K562 (cell line): Measurements from ENCODE around the gene OXSR1. TPM values are rescaled to one million over a fixed set of nuclear protein-coding genes. Genes with fewer than 3 reads are reported as not detected.

ENCODE experiments used
- ATAC-seq: fragments of 200-7000 bp; cut with Tn5 transposase; 3 replicates; pipeline ENCODE4 v1.9.1; 2020; ENCODE audit warnings: moderate library complexity
- BruUV-seq: library from RNA; stranded (reverse); fragments of 400-500 nt; replicated peaks from 2 replicates; lab custom pipeline; 2021; lab: Mats Ljungman, UMichigan
- CTCF ChIA-PET: fragments of 300-600 bp; formaldehyde crosslinking; extraction: SDS; loops from one replicate; lab custom pipeline; 2021; ENCODE audit warnings: low intra/inter-chr PET ratio; lab: Yijun Ruan, JAX
- POLR2A ChIA-PET: fragments of 300-600, 350-650 bp; sonication (Branson Sonifier 250); formaldehyde crosslinking; extraction: SDS; loops from one replicate; lab custom pipeline; 2021; ENCODE audit warnings: antibody characterized with exemption, inconsistent platforms; lab: Yijun Ruan, JAX
- DNase-seq, 4 experiments: peaks; one replicate each; pipeline versions ENCODE4 v3.0.0 to v3.0.0-alpha.2; 2011 to 2018; ENCODE audit warnings: low spot score in 3 of 4, mixed read lengths in 3 of 4; ENCODE audit errors: extremely low read depth in 1 of 4
- FAIRE-seq: peaks from 2 replicates; lab custom pipeline; 2011; peaks lifted over from hg19 to GRCh38; lab: Jason Lieb, UNC
- H2AFZ ChIP-seq: 2 replicates; pipeline ENCODE4 v1.6.0; 2011; ENCODE audit warnings: low read depth, low read length, control low read depth, inconsistent platforms
- H3K27ac ChIP-seq: fragments of 200-600 bp; 3 replicates; pipeline ENCODE4 v1.8.0; 2011; ENCODE audit warnings: low read depth, mild to moderate bottlenecking, control low read depth, inconsistent platforms, low read length, moderate library complexity, mixed read lengths; ENCODE audit errors: extremely low read depth
- H3K27me3 ChIP-seq, 2 experiments: fragments of 300-600 bp in 1 of 2; 2 replicates in 1 of 2; 3 replicates in 1 of 2; pipeline versions ENCODE4 v1.6.0 to v1.8.0; 2011; ENCODE audit warnings: inconsistent platforms in 2 of 2, low read length in 2 of 2, mild to moderate bottlenecking in 1 of 2, mixed read lengths in 1 of 2, moderate library complexity in 1 of 2; ENCODE audit not compliant: control insufficient read depth in 2 of 2, insufficient read depth in 2 of 2
- H3K36me3 ChIP-seq: fragments of 300-600 bp; 3 replicates; pipeline ENCODE4 v1.8.0; 2011; ENCODE audit warnings: mild to moderate bottlenecking, low read length, inconsistent platforms; ENCODE audit not compliant: control insufficient read depth, insufficient read depth
- H3K4me1 ChIP-seq, 2 experiments: fragments of 200-600 bp in 1 of 2; replicated peaks in 1 of 2; 2 replicates in 1 of 2; 3 replicates in 1 of 2; pipeline versions ENCODE4 v1.5.1 to v1.8.0; 2011; ENCODE audit warnings: inconsistent platforms in 2 of 2, low read length in 2 of 2, mild to moderate bottlenecking in 1 of 2, mixed read lengths in 1 of 2, moderate library complexity in 1 of 2; ENCODE audit not compliant: control insufficient read depth in 2 of 2, insufficient read depth in 2 of 2
- H3K4me2 ChIP-seq: 2 replicates; pipeline ENCODE4 v1.6.1; 2011; ENCODE audit warnings: low read length, control low read depth, inconsistent platforms, mixed read lengths; ENCODE audit not compliant: insufficient read depth
- H3K4me3 ChIP-seq: fragments of 200-600 bp; sonication (generic), shearing (Covaris generic); 2 replicates; pipeline ENCODE4 v1.5.1; 2016; ENCODE audit warnings: control low read depth, inconsistent platforms
- H3K79me2 ChIP-seq: fragments of 200-600 bp; 3 replicates; pipeline ENCODE4 v1.8.0; 2011; ENCODE audit warnings: low read length, inconsistent platforms; ENCODE audit not compliant: control insufficient read depth, insufficient read depth
- H3K9ac ChIP-seq, 2 experiments: 2 replicates each; pipeline versions ENCODE4 v1.6.0 to v1.6.1; 2011; ENCODE audit warnings: low read depth in 2 of 2, low read length in 2 of 2, control low read depth in 1 of 2, inconsistent platforms in 1 of 2, mild to moderate bottlenecking in 1 of 2, mixed read lengths in 1 of 2; ENCODE audit not compliant: insufficient read depth in 1 of 2
- H3K9me1 ChIP-seq: one replicate; pipeline ENCODE4 v1.6.0; 2011; ENCODE audit warnings: inconsistent platforms, mild to moderate bottlenecking, low read length, moderate library complexity; ENCODE audit not compliant: control insufficient read depth, insufficient read depth
- H3K9me3 ChIP-seq: replicated peaks from 2 replicates; pipeline ENCODE4 v1.5.1; 2011; ENCODE audit warnings: low read depth, low read length, inconsistent platforms; ENCODE audit not compliant: control insufficient read depth, insufficient read depth
- H4K20me1 ChIP-seq: replicated peaks from 2 replicates; pipeline ENCODE4 v1.6.1; 2011; ENCODE audit warnings: low read length, inconsistent platforms, mixed read lengths; ENCODE audit not compliant: control insufficient read depth, insufficient read depth
- EP400 ChIP-seq: fragments of 450-650 bp; IDR thresholded peaks from 2 replicates; pipeline ENCODE4 v1.6.1; 2017; ENCODE audit warnings: antibody characterized with exemption, mild to moderate bottlenecking, moderate library complexity
- FOXJ3 ChIP-seq: sonication (generic); formaldehyde crosslinking; IDR thresholded peaks from 2 replicates; pipeline ENCODE4 v1.4.0; 2020; ENCODE audit warnings: mild to moderate bottlenecking, missing genetic modification reagents
- GTF2A2 ChIP-seq: IDR thresholded peaks from 2 replicates; pipeline ENCODE4 v1.6.1; 2016; ENCODE audit warnings: mild to moderate bottlenecking, missing genetic modification characterization, missing compliant biosample characterization
- RAD51 ChIP-seq: fragments of 450-650 bp; IDR thresholded peaks from 2 replicates; pipeline ENCODE4 v1.7.1; 2016; ENCODE audit warnings: low read depth, mild to moderate bottlenecking, borderline replicate concordance
- WGBS: fragments of 100-300 bp; shearing (Covaris generic); methylation state at CpG from one replicate; pipeline ENCODE4 v1.1.6; 2016; ENCODE audit warnings: low coverage, mixed read lengths; ENCODE audit not compliant: insufficient coverage; ENCODE audit errors: missing lambda C conversion rate; 5-methylcytosine and 5-hydroxymethylcytosine counted together
- in situ Hi-C: fragments of 300-500 bp; cut with MboI; formaldehyde crosslinking; loops from 4 replicates; pipeline ENCODE4 v1.15.0; 2018; ENCODE audit warnings: inconsistent platforms, mixed read lengths
- intact Hi-C: fragments of 100-400 bp; cut with micrococcal nuclease; formaldehyde crosslinking; loops from 2 replicates; pipeline ENCODE4 v1.14.2; 2022
- polyA plus RNA-seq, 8 experiments: library from polyadenylated mRNA; depleted of rRNA in 4 of 8; stranded (reverse) in 5 of 8; unstranded in 3 of 8; fragments of >200 nt; fragmentation: Nextera tagmentation in 2 of 8; fragmentation: Illumina TruSeq in 1 of 8; extraction: Ambion mirVana in 2 of 8; extraction: Trizol in 1 of 8; gene quantifications; 2 replicates each; pipeline versions ENCODE4 v1.2.1 to v1.2.3, GENCODE V29; 2011 to 2014; ENCODE audit warnings: inconsistent platforms in 1 of 8, missing spikeins in 1 of 8
- total RNA-seq, 7 experiments: library from RNA; depleted of rRNA in 6 of 7; stranded (reverse); fragments of >200 nt in 6 of 7; fragmentation: Illumina TruSeq in 2 of 7; extraction: Trizol in 2 of 7; gene quantifications; 2 replicates each; pipeline versions ENCODE4 v1.2.1 to v1.2.3, GENCODE V29; 2011 to 2021; ENCODE audit warnings: low replicate concordance in 1 of 7
- TF ChIP-seq, protein P1 (sequence below): IDR thresholded peaks from 2 replicates; pipeline ENCODE4 v1.6.1; 2011; ENCODE audit warnings: borderline replicate concordance, low read depth, mild to moderate bottlenecking, moderate library complexity, low read length; ENCODE audit not compliant: insufficient read depth, poor library complexity, severe bottlenecking

Gene OXSR1
- total and polyA plus RNA-seq, 9 of the 15 experiments (the other 6 are each of a cell fraction or from before 2014, with no cell fraction given): 15.7 to 87.6 (median 48.7) TPM

DNA sequence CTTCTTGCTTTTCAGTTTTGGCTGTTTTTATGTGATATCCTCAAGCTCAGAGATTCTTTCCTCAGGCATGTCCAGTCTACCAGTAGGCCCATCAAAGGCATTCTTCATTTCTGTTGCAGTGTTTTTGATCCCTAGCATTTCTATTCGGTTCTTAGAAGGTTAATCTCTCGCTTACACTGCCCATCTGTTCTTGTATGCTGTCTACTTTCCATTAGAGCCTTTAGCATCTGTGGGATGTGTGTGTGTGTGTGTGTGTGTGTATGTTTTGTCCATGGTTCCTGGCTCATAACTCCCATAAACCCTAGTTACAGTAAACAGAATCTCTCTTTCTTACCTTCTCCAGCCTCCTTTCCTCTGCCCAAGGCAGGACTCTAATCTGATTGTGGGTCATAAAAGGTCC is 95.1 kb downstream of the OXSR1 start:
- no peaks in the 10 kb centered on the region; the same call in 2 of the 3 replicates for H3K36me3 ChIP-seq
- H3K9me3 ChIP-seq: no peaks in the 10 kb centered on the region
- intact Hi-C loops (no loop called here), in situ Hi-C loops (no loop called here)
- no peak overlapping the region for H3K4me2 ChIP-seq
- CTCF ChIA-PET: no interaction called here
- no peak overlapping the region for H3K9ac ChIP-seq
- no peak overlapping the region for H2AFZ ChIP-seq
- no peaks in the 10 kb centered on the region for H3K79me2 ChIP-seq
- no peak for FAIRE-seq
- H3K9me1 ChIP-seq: no peaks in the 10 kb centered on the region
- 58% methylated on average over 2 of the region's 2 CpGs for WGBS
- H3K27ac ChIP-seq: no peak overlapping the region
- peaks cover 4 to 10% of the 10 kb centered on the region in 2 experiments; a peak in 2 of 5 replicates for H3K4me1 ChIP-seq
- TF ChIP-seq GTF2A2 (no peak), RAD51 (no peak), EP400 (no peak), FOXJ3 (CRISPR knock-in tag) (no peak)
- TF ChIP-seq, protein P1, sequence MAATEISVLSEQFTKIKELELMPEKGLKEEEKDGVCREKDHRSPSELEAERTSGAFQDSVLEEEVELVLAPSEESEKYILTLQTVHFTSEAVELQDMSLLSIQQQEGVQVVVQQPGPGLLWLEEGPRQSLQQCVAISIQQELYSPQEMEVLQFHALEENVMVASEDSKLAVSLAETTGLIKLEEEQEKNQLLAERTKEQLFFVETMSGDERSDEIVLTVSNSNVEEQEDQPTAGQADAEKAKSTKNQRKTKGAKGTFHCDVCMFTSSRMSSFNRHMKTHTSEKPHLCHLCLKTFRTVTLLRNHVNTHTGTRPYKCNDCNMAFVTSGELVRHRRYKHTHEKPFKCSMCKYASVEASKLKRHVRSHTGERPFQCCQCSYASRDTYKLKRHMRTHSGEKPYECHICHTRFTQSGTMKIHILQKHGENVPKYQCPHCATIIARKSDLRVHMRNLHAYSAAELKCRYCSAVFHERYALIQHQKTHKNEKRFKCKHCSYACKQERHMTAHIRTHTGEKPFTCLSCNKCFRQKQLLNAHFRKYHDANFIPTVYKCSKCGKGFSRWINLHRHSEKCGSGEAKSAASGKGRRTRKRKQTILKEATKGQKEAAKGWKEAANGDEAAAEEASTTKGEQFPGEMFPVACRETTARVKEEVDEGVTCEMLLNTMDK: no peak
- POLR2A ChIA-PET: no interaction called here
- H4K20me1 ChIP-seq: peaks cover 5% of the 10 kb centered on the region; the same call in 1 of the 2 replicates
- no peaks in the 10 kb centered on the region for H3K27me3 ChIP-seq
- DNase-seq: no peak
- H3K4me3 ChIP-seq: no peak overlapping the region
- ATAC-seq: no peak
- no TSS peak for BruUV-seq
